Hepatic stellate cell (primary cell): Measurements from ENCODE around the gene ANTXR2.

ENCODE experiments used
- DNase-seq: peaks from one replicate; pipeline ENCODE4 v3.0.0; 2011; ENCODE audit warnings: low spot score

Gene ANTXR2

GRCh38 chr4:79864500-79865200 lies 208.4 kb downstream of the ANTXR2 start:
- DNase-seq, result no peak

- no peak for DNase-seq
Observed at GRCh38 chr4:79863333-79863732, 209.7 kb downstream of the ANTXR2 start.

- no peak for DNase-seq
Observed at GRCh38 chr4:79862821-79863220, 210.2 kb downstream of the ANTXR2 start.

GRCh38 chr4:79857811-79858210 lies 215.2 kb downstream of the ANTXR2 start:
- no peak for DNase-seq

GRCh38 chr4:79856196-79856595 lies 216.8 kb downstream of the ANTXR2 start:
- DNase-seq, result no peak

GRCh38 chr4:79854856-79855502 lies 218.1 kb downstream of the ANTXR2 start:
- no peak for DNase-seq

GRCh38 chr4:79852305-79852730 lies 220.7 kb downstream of the ANTXR2 start:
- no peak for DNase-seq

- DNase-seq, result no peak
Observed at GRCh38 chr4:79851625-79852304, 221.3 kb downstream of the ANTXR2 start.
